Activated CD8-positive, alpha-beta memory T cell treated with anti-CD3 and anti-CD28 coated beads for 48 hours (primary cell): ENCODE measurements around the gene FAM227A.

Experiments
- DNase-seq, 3 experiments: peaks; one replicate each; pipeline ENCODE4 v3.0.0-alpha.2; 2020; ENCODE audit warnings: low read depth in 2 of 3, low spot score in 2 of 3

Gene FAM227A

GRCh38 chr22:38549101-38549894 lies 106.9 kb downstream of the FAM227A start:
- DNase-seq = no peak

GRCh38 chr22:38540701-38541100 lies 115.5 kb downstream of the FAM227A start:
- no peak for DNase-seq

- no peak for DNase-seq
Observed at GRCh38 chr22:38531251-38531938, 124.8 kb downstream of the FAM227A start.
